Large intestine (tissue), 3 donors: ENCODE data around the gene PDIA3. TPM values are rescaled to one million over a fixed set of nuclear protein-coding genes. Genes with fewer than 3 reads are reported as not detected.
"Not testable (repeated sequence)": the region's sequence is repeated elsewhere in the genome, so short reads cannot be mapped to it uniquely, and the experiment has no call there.

Experiments used
- DNase-seq, 2 donors: peaks; one replicate each; pipeline versions ENCODE4 v3.0.0 to v3.0.0-alpha.2; 2013
- H3K27ac ChIP-seq: one replicate; pipeline ENCODE4 v1.5.1; 2013; ENCODE audit warnings: low read length
- H3K27me3 ChIP-seq: 2 replicates; pipeline ENCODE4 v1.6.1; 2013; ENCODE audit warnings: low read length; ENCODE audit not compliant: control insufficient read depth, insufficient read depth
- H3K36me3 ChIP-seq: 2 replicates; pipeline ENCODE4 v1.6.1; 2013; ENCODE audit warnings: low read length; ENCODE audit not compliant: control insufficient read depth, insufficient read depth
- H3K4me1 ChIP-seq: one replicate; pipeline ENCODE4 v1.6.1; 2013; ENCODE audit warnings: low read length; ENCODE audit not compliant: control insufficient read depth, insufficient read depth
- H3K4me3 ChIP-seq: one replicate; pipeline ENCODE4 v1.5.1; 2013; ENCODE audit warnings: low read length
- H3K9me3 ChIP-seq: one replicate; pipeline ENCODE4 v1.6.1; 2013; ENCODE audit warnings: mild to moderate bottlenecking, low read depth, low read length, moderate library complexity; ENCODE audit not compliant: control insufficient read depth
- WGBS: methylation state at CpG from one replicate; pipeline ENCODE4 v1.1.5; 2013; ENCODE audit warnings: low lambda C conversion rate; ENCODE audit not compliant: insufficient coverage; 5-methylcytosine and 5-hydroxymethylcytosine counted together
- polyA plus RNA-seq: library from polyadenylated mRNA; unstranded; fragments of 120-200 nt; gene quantifications from one replicate; pipeline ENCODE4 v1.2.1, GENCODE V29; 2013

The PDIA3 gene
- polyA plus RNA-seq, 1 donor, result 546 TPM

GRCh38 chr15:43808960-43809678 is 62.9 kb downstream of the PDIA3 start:
- no peak for DNase-seq

GRCh38 chr15:43815064-43815463 is 68.8 kb downstream of the PDIA3 start:
- no CpG with 5 or more reads among the region's 5 CpGs for WGBS
- H3K27me3 ChIP-seq, H3K27ac ChIP-seq, H3K4me1 ChIP-seq, H3K4me3 ChIP-seq, H3K9me3 ChIP-seq, DNase-seq: not testable (repeated sequence)
- peaks cover 69% of the 10 kb centered on the region for H3K36me3 ChIP-seq

More at GRCh38 chr15:43808960-43809678, 62.9 kb downstream of the PDIA3 start:
- Histone ChIP-seq H3K27ac (no peak overlapping the region), H3K9me3 (no peaks in the 10 kb centered on the region), H3K4me3 (no peak overlapping the region), H3K4me1 (no peaks in the 10 kb centered on the region), H3K36me3 (peaks cover 89% of the 10 kb centered on the region), H3K27me3 (no peaks in the 10 kb centered on the region)
- 88% methylated on average over 3 of the region's 6 CpGs for WGBS

- H3K27ac ChIP-seq, result no peak overlapping the region
- no peaks in the 10 kb centered on the region for H3K27me3 ChIP-seq
- no peak for DNase-seq
- 71% methylated on average over 2 of the region's 3 CpGs for WGBS
- peaks cover 11% of the 10 kb centered on the region for H3K36me3 ChIP-seq
- peaks cover 11% of the 10 kb centered on the region for H3K4me1 ChIP-seq
- H3K9me3 ChIP-seq, result no peaks in the 10 kb centered on the region
- H3K4me3 ChIP-seq, result no peak overlapping the region
These were observed 75.3 kb downstream of the PDIA3 start for GRCh38 chr15:43821505-43821904.

Other genes starting within 250 kb of the PDIA3 start
- gene MAP1A, start 228.8 kb upstream of the PDIA3 start, polyA plus RNA-seq, result 5.4 TPM
- 159 TPM for gene PPIP5K1, start 156.2 kb upstream of the PDIA3 start, polyA plus RNA-seq
- 15.3 TPM for gene CKMT1B, start 152.4 kb upstream of the PDIA3 start, polyA plus RNA-seq
- gene STRC, start 127.6 kb upstream of the PDIA3 start, polyA plus RNA-seq, result 10.9 TPM
- 55.3 TPM for gene CATSPER2, start 97.6 kb upstream of the PDIA3 start, polyA plus RNA-seq
- 13.0 TPM for gene CKMT1A, start 52.6 kb upstream of the PDIA3 start, polyA plus RNA-seq
- gene ELL3, start 30.5 kb downstream of the PDIA3 start, polyA plus RNA-seq, result 38.9 TPM
- 720 TPM for gene SERF2, start 45.9 kb downstream of the PDIA3 start, polyA plus RNA-seq
- gene SERINC4, start 53.8 kb downstream of the PDIA3 start, polyA plus RNA-seq, result 0.42 TPM
- gene HYPK, start 54.2 kb downstream of the PDIA3 start, polyA plus RNA-seq, result 6.0 TPM
- gene MFAP1, start 78.3 kb downstream of the PDIA3 start, polyA plus RNA-seq, result 37.1 TPM
- 4.9 TPM for gene WDR76, start 80.6 kb downstream of the PDIA3 start, polyA plus RNA-seq